ENCODE measurements around the gene SPI1. TPM values are rescaled to one million over a fixed set of nuclear protein-coding genes. Genes with fewer than 3 reads are reported as not detected.

SPI1 gene
- polyA plus RNA-seq, 1 experiment, result not detected

- Histone ChIP-seq H3K27me3 (ENCODE audit: control insufficient read depth, insufficient read depth, low read length) (no peaks in the 10 kb centered on the region), H3K36me3 (ENCODE audit: control insufficient read depth, insufficient read depth, low read length) (no peaks in the 10 kb centered on the region), H3K4me3 (ENCODE audit: low read depth, low read length) (no peak overlapping the region)
- ChIA-PET POLR2A (no interaction called here), CTCF (interaction anchor here (0.7 to 3.9 kb wide), 40 partner anchors 9 to 478 kb away, joined by 3 to 52 read pairs (median 4); partner anchors contain the start of genes RAPSN and SLC39A13)
- no peak for TF ChIP-seq CTCF (IDR thresholded peaks at IDR 0.05; ENCODE audit: insufficient read depth, low read depth, low read length)
- DNase-seq (ENCODE audit: low read depth), result no peak
Measured at GRCh38 chr11:47374720-47375019, 3.7 kb downstream of the SPI1 start.

GRCh38 chr11:47373876-47374719, 4.2 kb downstream of the SPI1 start:
- TF ChIP-seq CTCF (IDR thresholded peaks at IDR 0.05; ENCODE audit: insufficient read depth, low read depth, low read length), result peak; percentile 97
- POLR2A ChIA-PET, result no interaction called here
- Histone ChIP-seq H3K4me3 (ENCODE audit: low read depth, low read length) (no peak overlapping the region), H3K36me3 (ENCODE audit: control insufficient read depth, insufficient read depth, low read length) (no peaks in the 10 kb centered on the region), H3K27me3 (ENCODE audit: control insufficient read depth, insufficient read depth, low read length) (no peaks in the 10 kb centered on the region)
- CTCF ChIA-PET, result interaction anchor here (0.6 to 3.9 kb wide), 45 partner anchors 9 to 574 kb away, joined by 3 to 52 read pairs (median 4); partner anchors contain the start of genes RAPSN and SLC39A13
- no peak for DNase-seq (ENCODE audit: low read depth)

- no peak for TF ChIP-seq CTCF (IDR thresholded peaks at IDR 0.05; ENCODE audit: insufficient read depth, low read depth, low read length)
- CTCF ChIA-PET, result interaction anchor here (0.6 to 3.9 kb wide), 12 partner anchors 10 to 248 kb away, joined by 3 to 52 read pairs (median 12); partner anchors contain the start of gene SLC39A13
- no peak for DNase-seq (ENCODE audit: low read depth)
- Histone ChIP-seq H3K4me3 (ENCODE audit: low read depth, low read length) (no peak overlapping the region), H3K36me3 (ENCODE audit: control insufficient read depth, insufficient read depth, low read length) (no peaks in the 10 kb centered on the region), H3K27me3 (ENCODE audit: control insufficient read depth, insufficient read depth, low read length) (no peaks in the 10 kb centered on the region)
- POLR2A ChIA-PET, result no interaction called here
Measured at GRCh38 chr11:47372422-47372821, 5.9 kb downstream of the SPI1 start.

GRCh38 chr11:47369676-47370075, 8.7 kb downstream of the SPI1 start:
- ChIA-PET CTCF (interaction anchor here (1.3 to 1.6 kb wide), 3 partner anchors 10 to 24 kb away, joined by 3 read pairs; no protein-coding TSS in a partner anchor), POLR2A (no interaction called here)
- peaks cover 2% of the 10 kb centered on the region; the same call in 1 of the 2 replicates for H3K27me3 ChIP-seq (ENCODE audit: control insufficient read depth, insufficient read depth, low read length)
- TF ChIP-seq CTCF (IDR thresholded peaks at IDR 0.05; ENCODE audit: insufficient read depth, low read depth, low read length), result no peak
- no peak overlapping the region for H3K4me3 ChIP-seq (ENCODE audit: low read depth, low read length)
- no peak for DNase-seq (ENCODE audit: low read depth)
- no peaks in the 10 kb centered on the region for H3K36me3 ChIP-seq (ENCODE audit: control insufficient read depth, insufficient read depth, low read length)

- ChIA-PET CTCF (interaction anchor here (2.0 kb wide), 1 partner anchor 8 kb away, joined by 13 read pairs; no protein-coding TSS in a partner anchor), POLR2A (no interaction called here)
Measured at GRCh38 chr11:47366020-47366490, 12.3 kb downstream of the SPI1 start.

More at GRCh38 chr11:47366020-47366490, 12.3 kb downstream of the SPI1 start:
- no peak overlapping the region for H3K4me3 ChIP-seq (ENCODE audit: low read depth, low read length)
- no peak for TF ChIP-seq CTCF (IDR thresholded peaks at IDR 0.05; ENCODE audit: insufficient read depth, low read depth, low read length)
- H3K36me3 ChIP-seq (ENCODE audit: control insufficient read depth, insufficient read depth, low read length), result no peaks in the 10 kb centered on the region
- no peak for DNase-seq (ENCODE audit: low read depth)
- peaks cover 4% of the 10 kb centered on the region; the same call in 1 of the 2 replicates for H3K27me3 ChIP-seq (ENCODE audit: control insufficient read depth, insufficient read depth, low read length)
